GM21786 (cell line): Measurements from ENCODE around the gene IGSF8.

ENCODE experiments used
- ATAC-seq: cut with Tn5 transposase; IDR thresholded peaks from one replicate; pipeline ENCODE4 v1.9.1; 2021; ENCODE audit not compliant: unreplicated experiment

Gene IGSF8

GRCh38 chr1:160089883-160090282, 8.5 kb downstream of the IGSF8 start:
- ATAC-seq: no peak

- ATAC-seq: no peak
Measured at GRCh38 chr1:160087118-160087662, 11.2 kb downstream of the IGSF8 start.

GRCh38 chr1:160086456-160086892, 11.9 kb downstream of the IGSF8 start:
- ATAC-seq: no peak

- no peak for ATAC-seq
Measured at GRCh38 chr1:160085686-160086455, 12.5 kb downstream of the IGSF8 start.

GRCh38 chr1:160084771-160085321, 13.6 kb downstream of the IGSF8 start:
- ATAC-seq: no peak

- ATAC-seq: no peak
Measured at GRCh38 chr1:160083968-160084770, 14.2 kb downstream of the IGSF8 start.

- no peak for ATAC-seq
Measured at GRCh38 chr1:160082926-160083325, 15.5 kb downstream of the IGSF8 start.

- ATAC-seq: no peak
Measured at GRCh38 chr1:160082487-160082886, 15.9 kb downstream of the IGSF8 start.

- ATAC-seq: no peak
Measured at GRCh38 chr1:160081261-160081936, 17.0 kb downstream of the IGSF8 start, which contains the start of gene KCNJ9. Gene KCNJ9 (plus strand): TSS chr1:160081538. CDS start chr1:160084031, 2,493 bp downstream.

- ATAC-seq: no peak
Measured at GRCh38 chr1:160080381-160081100, 17.9 kb downstream of the IGSF8 start.

GRCh38 chr1:160079448-160079847, 19.0 kb downstream of the IGSF8 start:
- no peak for ATAC-seq

GRCh38 chr1:160078512-160079195, 19.8 kb downstream of the IGSF8 start:
- ATAC-seq: no peak

GRCh38 chr1:160077486-160077885, 20.9 kb downstream of the IGSF8 start:
- ATAC-seq: no peak

GRCh38 chr1:160076295-160076694, 22.1 kb downstream of the IGSF8 start:
- no peak for ATAC-seq

- ATAC-seq: no peak
Measured at GRCh38 chr1:160075836-160076235, 22.6 kb downstream of the IGSF8 start.

GRCh38 chr1:160074865-160075264, 23.6 kb downstream of the IGSF8 start:
- no peak for ATAC-seq

GRCh38 chr1:160071289-160071688, 27.1 kb downstream of the IGSF8 start:
- ATAC-seq: no peak

GRCh38 chr1:160070243-160071163, 27.9 kb downstream of the IGSF8 start:
- no peak for ATAC-seq
